ENCODE measurements around the gene FAM98C.

DNA sequence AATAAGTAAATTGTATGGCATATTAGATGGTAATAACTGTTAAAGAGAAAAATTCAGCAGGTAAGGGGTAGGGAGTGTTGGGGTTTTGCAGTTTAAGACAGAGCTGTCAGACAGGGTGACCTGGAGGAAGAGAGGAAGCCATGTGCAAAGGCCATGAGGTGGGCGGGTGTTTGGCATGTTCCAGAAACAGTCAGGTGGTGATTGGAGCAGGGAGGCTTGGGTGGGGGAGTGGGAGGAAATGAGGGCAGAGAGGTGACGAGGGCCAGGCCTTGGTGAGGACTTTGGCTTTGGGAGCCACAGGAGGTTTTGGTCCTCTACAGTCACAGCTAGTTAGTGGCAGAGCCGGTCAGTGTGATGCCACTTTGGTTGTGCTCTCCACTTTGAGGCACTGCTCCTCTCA lies 50.7 kb downstream of the FAM98C start:
- TF ChIP-seq, protein P1, sequence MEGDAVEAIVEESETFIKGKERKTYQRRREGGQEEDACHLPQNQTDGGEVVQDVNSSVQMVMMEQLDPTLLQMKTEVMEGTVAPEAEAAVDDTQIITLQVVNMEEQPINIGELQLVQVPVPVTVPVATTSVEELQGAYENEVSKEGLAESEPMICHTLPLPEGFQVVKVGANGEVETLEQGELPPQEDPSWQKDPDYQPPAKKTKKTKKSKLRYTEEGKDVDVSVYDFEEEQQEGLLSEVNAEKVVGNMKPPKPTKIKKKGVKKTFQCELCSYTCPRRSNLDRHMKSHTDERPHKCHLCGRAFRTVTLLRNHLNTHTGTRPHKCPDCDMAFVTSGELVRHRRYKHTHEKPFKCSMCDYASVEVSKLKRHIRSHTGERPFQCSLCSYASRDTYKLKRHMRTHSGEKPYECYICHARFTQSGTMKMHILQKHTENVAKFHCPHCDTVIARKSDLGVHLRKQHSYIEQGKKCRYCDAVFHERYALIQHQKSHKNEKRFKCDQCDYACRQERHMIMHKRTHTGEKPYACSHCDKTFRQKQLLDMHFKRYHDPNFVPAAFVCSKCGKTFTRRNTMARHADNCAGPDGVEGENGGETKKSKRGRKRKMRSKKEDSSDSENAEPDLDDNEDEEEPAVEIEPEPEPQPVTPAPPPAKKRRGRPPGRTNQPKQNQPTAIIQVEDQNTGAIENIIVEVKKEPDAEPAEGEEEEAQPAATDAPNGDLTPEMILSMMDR (conservative IDR thresholded peaks at IDR 0.05; ENCODE audit: low read length), result no peak
- TF ChIP-seq EZH2phosphoT487 (IDR thresholded peaks at IDR 0.05; ENCODE audit: borderline replicate concordance, low read depth, low read length), result no peak

All from OCI-LY7 (cell line).